Fibroblast of lung (primary cell): Measurements from ENCODE around the gene CALN1. TPM values are rescaled to one million over a fixed set of nuclear protein-coding genes. Genes with fewer than 3 reads are reported as not detected.

Experiments used
- DNase-seq, 2 donors: peaks; one replicate each; pipeline versions ENCODE4 v3.0.0 to v3.0.0-alpha.2; 2010; ENCODE audit warnings: low read depth in 2 of 2
- H2AFZ ChIP-seq: 2 replicates; pipeline ENCODE4 v1.5.1; 2012; ENCODE audit warnings: low read length, control low read depth, inconsistent platforms
- H3K27ac ChIP-seq: 2 replicates; pipeline ENCODE4 v1.5.1; 2011; ENCODE audit warnings: low read length, control low read depth; ENCODE audit not compliant: insufficient read depth
- H3K27me3 ChIP-seq: 2 replicates; pipeline ENCODE4 v1.5.1; 2011; ENCODE audit warnings: mild to moderate bottlenecking, low read length; ENCODE audit not compliant: control insufficient read depth, insufficient read depth
- H3K36me3 ChIP-seq: 2 replicates; pipeline ENCODE4 v1.5.1; 2011; ENCODE audit warnings: low read length; ENCODE audit not compliant: control insufficient read depth, insufficient read depth
- H3K4me1 ChIP-seq: 2 replicates; pipeline ENCODE4 v1.5.1; 2011; ENCODE audit warnings: low read length; ENCODE audit not compliant: control insufficient read depth, insufficient read depth; ENCODE audit errors: extremely low read depth
- H3K4me2 ChIP-seq: 2 replicates; pipeline ENCODE4 v1.5.1; 2011; ENCODE audit warnings: low read length, control low read depth; ENCODE audit not compliant: insufficient read depth; ENCODE audit errors: extremely low read depth
- H3K4me3 ChIP-seq, 4 experiments: fragments of 200-600 bp in 1 of 4; sonication (generic) in 1 of 4; replicated peaks in 1 of 4; 2 replicates each; pipeline ENCODE4 v1.5.1; 2011 to 2016; ENCODE audit warnings: low read length in 4 of 4, low read depth in 3 of 4, mild to moderate bottlenecking in 3 of 4, control low read depth in 2 of 4, inconsistent platforms in 1 of 4, mixed read lengths in 1 of 4; ENCODE audit not compliant: insufficient read depth in 1 of 4; ENCODE audit errors: control extremely low read depth in 1 of 4
- H3K79me2 ChIP-seq: 2 replicates; pipeline ENCODE4 v1.5.1; 2012; ENCODE audit warnings: mild to moderate bottlenecking, low read length, inconsistent platforms; ENCODE audit not compliant: control insufficient read depth, insufficient read depth
- H3K9ac ChIP-seq: 2 replicates; pipeline ENCODE4 v1.5.1; 2011; ENCODE audit warnings: mild to moderate bottlenecking, low read length, control low read depth; ENCODE audit not compliant: insufficient read depth
- H3K9me3 ChIP-seq: 2 replicates; pipeline ENCODE4 v1.5.1; 2012; ENCODE audit warnings: low read depth, low read length; ENCODE audit not compliant: control insufficient read depth, insufficient read depth
- H4K20me1 ChIP-seq: 2 replicates; pipeline ENCODE4 v1.5.1; 2011; ENCODE audit warnings: low read length; ENCODE audit not compliant: control insufficient read depth, insufficient read depth; ENCODE audit errors: extremely low read depth
- EZH2 ChIP-seq: IDR thresholded peaks from 2 replicates; pipeline ENCODE4 v1.5.1; 2012; ENCODE audit warnings: low read length, control low read depth, mild to moderate bottlenecking; ENCODE audit errors: missing control alignments
- polyA plus RNA-seq, 2 donors: library from polyadenylated mRNA; depleted of rRNA in 1 of 2; stranded (reverse) in 1 of 2; unstranded in 1 of 2; fragments of >200 nt; gene quantifications; 2 replicates each; pipeline ENCODE4 v1.2.1, GENCODE V29; 2011 to 2012; ENCODE audit warnings: missing spikeins in 1 of 2
- total RNA-seq: library from RNA; depleted of rRNA; stranded (reverse); fragments of >200 nt; gene quantifications from 2 replicates; pipeline ENCODE4 v1.2.1, GENCODE V29; 2014
- TF ChIP-seq, protein P1 (sequence below), 2 donors: IDR thresholded peaks in 1 of 2; conservative IDR thresholded peaks in 1 of 2; 1 replicate in 1 of 2; 2 replicates in 1 of 2; pipeline ENCODE4 v1.5.1; 2011 to 2012; ENCODE audit warnings: low read length in 2 of 2, control low read depth in 1 of 2, inconsistent platforms in 1 of 2, low read depth in 1 of 2, mild to moderate bottlenecking in 1 of 2

CALN1 gene
- total and polyA plus RNA-seq, 2 donors (not counting 1 experiment from before 2014, with no cell fraction given): not detected

DNA sequence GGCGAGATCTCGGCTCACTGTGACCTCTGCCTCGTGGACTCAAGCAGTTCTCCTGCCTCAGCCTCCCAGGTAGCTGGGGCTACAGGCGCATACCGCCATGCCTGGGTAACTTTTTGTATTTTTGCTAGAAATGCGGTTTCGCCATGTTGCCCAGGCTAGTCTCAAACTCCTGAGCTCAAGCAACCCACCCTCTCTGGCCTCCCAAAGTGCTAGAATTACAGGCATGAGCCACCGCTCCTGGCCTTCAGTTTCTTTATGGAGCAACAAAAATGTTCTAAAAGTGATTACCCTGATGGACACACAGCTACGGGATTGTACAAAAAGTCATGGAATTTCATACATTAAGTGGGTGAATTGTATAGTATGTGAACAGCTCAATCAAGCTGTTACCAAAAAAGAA is 216.0 kb downstream of the CALN1 start:
- Histone ChIP-seq H3K4me2 (no peak overlapping the region), H3K9ac (no peak overlapping the region), H3K79me2 (no peaks in the 10 kb centered on the region), H2AFZ (no peak overlapping the region), H3K4me1 (no peaks in the 10 kb centered on the region), H4K20me1 (no peaks in the 10 kb centered on the region), H3K27ac (no peak overlapping the region), H3K36me3 (no peaks in the 10 kb centered on the region), H3K9me3 (no peaks in the 10 kb centered on the region), H3K27me3 (no peaks in the 10 kb centered on the region), H3K4me3 (no peak overlapping the region)
- no peak for DNase-seq
- no peak for TF ChIP-seq EZH2
- TF ChIP-seq, protein P1, sequence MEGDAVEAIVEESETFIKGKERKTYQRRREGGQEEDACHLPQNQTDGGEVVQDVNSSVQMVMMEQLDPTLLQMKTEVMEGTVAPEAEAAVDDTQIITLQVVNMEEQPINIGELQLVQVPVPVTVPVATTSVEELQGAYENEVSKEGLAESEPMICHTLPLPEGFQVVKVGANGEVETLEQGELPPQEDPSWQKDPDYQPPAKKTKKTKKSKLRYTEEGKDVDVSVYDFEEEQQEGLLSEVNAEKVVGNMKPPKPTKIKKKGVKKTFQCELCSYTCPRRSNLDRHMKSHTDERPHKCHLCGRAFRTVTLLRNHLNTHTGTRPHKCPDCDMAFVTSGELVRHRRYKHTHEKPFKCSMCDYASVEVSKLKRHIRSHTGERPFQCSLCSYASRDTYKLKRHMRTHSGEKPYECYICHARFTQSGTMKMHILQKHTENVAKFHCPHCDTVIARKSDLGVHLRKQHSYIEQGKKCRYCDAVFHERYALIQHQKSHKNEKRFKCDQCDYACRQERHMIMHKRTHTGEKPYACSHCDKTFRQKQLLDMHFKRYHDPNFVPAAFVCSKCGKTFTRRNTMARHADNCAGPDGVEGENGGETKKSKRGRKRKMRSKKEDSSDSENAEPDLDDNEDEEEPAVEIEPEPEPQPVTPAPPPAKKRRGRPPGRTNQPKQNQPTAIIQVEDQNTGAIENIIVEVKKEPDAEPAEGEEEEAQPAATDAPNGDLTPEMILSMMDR (conservative IDR thresholded peaks at IDR 0.05 in 1 of 2, IDR thresholded peaks at IDR 0.05 in 1 of 2; ENCODE audit: low read depth in 1 of 2, low read length in 2 of 2): no peak

DNA sequence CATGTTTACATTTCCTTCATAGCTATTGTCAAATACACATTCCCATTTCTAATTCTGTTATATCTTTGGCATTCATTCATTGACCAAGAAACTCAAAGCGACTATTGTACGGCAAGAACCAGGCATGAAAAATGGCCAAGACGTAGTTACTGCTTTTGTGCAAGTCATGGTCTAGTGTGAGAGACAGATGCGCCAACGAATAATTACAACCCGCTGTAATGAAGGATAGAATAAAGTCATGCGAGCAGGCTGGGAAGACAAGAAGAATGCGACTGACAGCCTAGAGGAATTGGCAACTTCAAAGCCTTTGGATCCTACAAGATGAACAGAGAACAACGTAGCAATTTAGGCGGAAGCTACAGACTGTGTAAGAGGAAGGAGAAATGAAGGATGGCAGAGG is 221.2 kb downstream of the CALN1 start:
- no peaks in the 10 kb centered on the region for H4K20me1 ChIP-seq
- H3K4me3 ChIP-seq: no peak overlapping the region
- H3K79me2 ChIP-seq: no peaks in the 10 kb centered on the region
- DNase-seq: no peak
- H3K36me3 ChIP-seq: no peaks in the 10 kb centered on the region
- TF ChIP-seq, protein P1 (conservative IDR thresholded peaks at IDR 0.05 in 1 of 2, IDR thresholded peaks at IDR 0.05 in 1 of 2; ENCODE audit: low read depth in 1 of 2, low read length in 2 of 2): no peak
- no peak for TF ChIP-seq EZH2
- no peaks in the 10 kb centered on the region for H3K9me3 ChIP-seq
- H3K27me3 ChIP-seq: no peaks in the 10 kb centered on the region
- no peaks in the 10 kb centered on the region for H3K4me1 ChIP-seq
- H3K4me2 ChIP-seq: no peak overlapping the region
- no peak overlapping the region for H3K27ac ChIP-seq
- no peak overlapping the region for H2AFZ ChIP-seq
- H3K9ac ChIP-seq: no peak overlapping the region

DNA sequence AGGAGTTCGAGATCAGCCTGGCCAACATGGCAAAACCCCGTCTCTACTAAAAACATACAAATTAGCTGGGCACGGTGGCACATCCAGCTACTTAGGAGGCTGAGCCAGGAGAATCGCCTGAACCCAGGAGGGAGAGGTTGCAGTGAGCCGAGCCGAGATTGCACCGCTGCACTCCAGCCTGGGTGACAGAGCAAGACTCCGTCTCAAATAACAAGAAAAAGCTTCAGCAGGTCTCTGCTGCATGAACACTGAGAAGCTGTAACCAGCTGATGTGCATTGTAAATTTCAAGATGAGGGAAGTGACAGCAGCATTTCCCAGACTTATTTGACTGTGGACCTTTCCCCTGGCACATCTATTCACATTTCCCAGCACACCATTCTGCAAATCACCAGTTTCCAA is 222.0 kb downstream of the CALN1 start:
- Histone ChIP-seq H3K79me2 (no peaks in the 10 kb centered on the region), H2AFZ (no peak overlapping the region), H4K20me1 (no peaks in the 10 kb centered on the region), H3K9ac (no peak overlapping the region), H3K36me3 (no peaks in the 10 kb centered on the region), H3K27me3 (no peaks in the 10 kb centered on the region), H3K4me2 (no peak overlapping the region), H3K4me1 (no peaks in the 10 kb centered on the region), H3K4me3 (no peak overlapping the region), H3K27ac (no peak overlapping the region), H3K9me3 (no peaks in the 10 kb centered on the region)
- DNase-seq: no peak
- TF ChIP-seq, protein P1 (conservative IDR thresholded peaks at IDR 0.05 in 1 of 2, IDR thresholded peaks at IDR 0.05 in 1 of 2; ENCODE audit: low read depth in 1 of 2, low read length in 2 of 2): no peak
- no peak for TF ChIP-seq EZH2
